Pancreas (tissue), 10 donors: ENCODE measurements around the gene SAMSN1. TPM values are rescaled to one million over a fixed set of nuclear protein-coding genes. Genes with fewer than 3 reads are reported as not detected.
"Not testable (repeated sequence)": the region's sequence is repeated elsewhere in the genome, so short reads cannot be mapped to it uniquely, and the experiment has no call there.

Experiments
- ATAC-seq, 4 donors: fragments of 200-7000 bp; cut with Tn5 transposase; one replicate each; pipeline versions ENCODE4 v1.8.0 to v1.9.1; 2020; ENCODE audit warnings: mild to moderate bottlenecking in 4 of 4, moderate library complexity in 4 of 4
- DNase-seq, 6 donors: peaks; one replicate each; pipeline ENCODE4 v3.0.0-alpha.2; 2020
- FAIRE-seq: peaks from 2 replicates; lab custom pipeline; 2012; peaks lifted over from hg19 to GRCh38; lab: Jason Lieb, UNC
- H3K27ac ChIP-seq, 4 donors: fragments of 200-600 bp; sonication (generic); 1 replicate in 3 of 4; 2 replicates in 1 of 4; pipeline versions ENCODE4 v1.5.0 to v1.8.0; 2020
- H3K27me3 ChIP-seq, 4 donors: fragments of 200-600 bp; one replicate each; pipeline ENCODE4 v1.8.0; 2021
- H3K36me3 ChIP-seq, 3 donors: fragments of 200-600 bp; sonication (generic) in 1 of 3; one replicate each; pipeline versions ENCODE4 v1.5.0 to v1.8.0; 2020 to 2021
- H3K4me1 ChIP-seq, 3 donors: fragments of 200-600 bp; one replicate each; pipeline ENCODE4 v1.8.0; 2021
- H3K4me3 ChIP-seq, 4 donors: fragments of 200-600 bp; sonication (generic) in 2 of 4; one replicate each; pipeline versions ENCODE4 v1.5.0 to v1.8.0; 2020 to 2021
- H3K9me3 ChIP-seq, 4 donors: fragments of 200-600 bp; one replicate each; pipeline ENCODE4 v1.8.0; 2021
- CTCF ChIP-seq, 4 donors: fragments of 200-600 bp; sonication (generic) in 3 of 4; IDR thresholded peaks; one replicate each; pipeline versions ENCODE4 v1.5.0 to v1.8.0; 2021; ENCODE audit warnings: antibody characterized with exemption in 4 of 4
- WGBS, 2 donors: extraction: QIAGEN DNeasy Blood & Tissue Kit; methylation state at CpG; one replicate each; pipeline ENCODE4 v1.1.7; 2013; 5-methylcytosine and 5-hydroxymethylcytosine counted together
- intact Hi-C, 3 donors: fragments of 100-400 bp; cut with DNase I; formaldehyde crosslinking; loops; one replicate each; pipeline versions ENCODE4 v1.11.1 to v1.14.2; 2022
- polyA plus RNA-seq, 2 donors: library from polyadenylated mRNA; stranded (reverse); fragments of 200-250 nt; gene quantifications; one replicate each; pipeline ENCODE4 v1.2.3, GENCODE V29; 2013
- total RNA-seq, 6 donors: library from RNA; stranded (reverse); fragmentation: NEBNext Ultra II Directional in 4 of 6; extraction: Animal tissue kit (Norgen Biotek cat#: 25700) in 4 of 6; gene quantifications; one replicate each; pipeline versions ENCODE4 v1.2.1 to v1.2.4, GENCODE V29; 2021 to 2023
- donor health status: healthy with polysubstance abuse.
- donor health status: DM: no; HTN: no; CAD: no; lungs with moderate emphysema.
- donor health status: DM: no; HTN: no; CAD: no.
- donor health status: control.
- donor health status: control.
- donor health status: Bipolar disorder and iron deficiency.
- donor health status: DM: yes; HTN: yes; CAD: no.
- donor health status: DM: no; HTN: no; CAD: no.
- donor health status: DM: no; HTN: no; CAD: no.
- donor health status: DM: yes; HTN: yes; CAD: no.

Gene SAMSN1
- total and polyA plus RNA-seq, 8 donors, result 0.12 to 5.0 (median 1.1) TPM

- 57 to 67% methylated on average over 3 of the region's 3 CpGs for WGBS, 2 donors
- Histone ChIP-seq H3K27me3 (no peaks in the 10 kb centered on the region), H3K9me3 (no peaks in the 10 kb centered on the region), H3K4me1 (no peaks in the 10 kb centered on the region), H3K36me3 (no peaks in the 10 kb centered on the region), H3K4me3 (no peak overlapping the region), H3K27ac (no peak overlapping the region)
- FAIRE-seq (no peak), ATAC-seq (no peak), DNase-seq (no peak)
- intact Hi-C loops, result no loop called here
- TF ChIP-seq CTCF (IDR thresholded peaks at IDR 0.05), result no peak
Observed at GRCh38 chr21:14550135-14550534, 4.0 kb upstream of the SAMSN1 start.

- ATAC-seq, result peak in 1 of 4 donors; percentile 56
- Histone ChIP-seq H3K27me3 (no peaks in the 10 kb centered on the region), H3K4me3 (no peak overlapping the region), H3K9me3 (no peaks in the 10 kb centered on the region), H3K36me3 (no peaks in the 10 kb centered on the region), H3K4me1 (no peaks in the 10 kb centered on the region), H3K27ac (no peak overlapping the region)
- TF ChIP-seq CTCF (IDR thresholded peaks at IDR 0.05), result no peak
- FAIRE-seq, result no peak
- WGBS, 2 donors, result 48 to 60% methylated on average over 2 of the region's 2 CpGs
- DNase-seq, result no peak
- intact Hi-C loops, result no loop called here
Observed at GRCh38 chr21:14548779-14549178, 2.7 kb upstream of the SAMSN1 start.

GRCh38 chr21:14547834-14548513 is 1.9 kb upstream of the SAMSN1 start:
- ATAC-seq (no peak), FAIRE-seq (no peak), DNase-seq (no peak)
- no peak for TF ChIP-seq CTCF (IDR thresholded peaks at IDR 0.05)
- no peaks in the 10 kb centered on the region for H3K9me3 ChIP-seq
- H3K4me1 ChIP-seq, result no peaks in the 10 kb centered on the region
- no peak overlapping the region for H3K4me3 ChIP-seq
- H3K36me3 ChIP-seq, result no peaks in the 10 kb centered on the region
- no peak overlapping the region for H3K27ac ChIP-seq
- intact Hi-C loops, result no loop called here
- H3K27me3 ChIP-seq, result no peaks in the 10 kb centered on the region
- WGBS, 2 donors, result 41 to 49% methylated on average over 3 of the region's 3 CpGs

- 78 to 94% methylated on average over 7 of the region's 7 CpGs for WGBS, 2 donors
- H3K27ac ChIP-seq, DNase-seq, H3K4me1 ChIP-seq, H3K36me3 ChIP-seq, ATAC-seq, intact Hi-C loops, H3K9me3 ChIP-seq, H3K27me3 ChIP-seq, H3K4me3 ChIP-seq, FAIRE-seq: not testable (repeated sequence)
Observed at GRCh38 chr21:14546719-14547118, 604 bp upstream of the SAMSN1 start.

- Histone ChIP-seq H3K9me3 (no peaks in the 10 kb centered on the region), H3K36me3 (no peaks in the 10 kb centered on the region), H3K4me3 (peak overlapping the region in 1 of 4 donors; percentile 6), H3K4me1 (no peaks in the 10 kb centered on the region), H3K27me3 (no peaks in the 10 kb centered on the region), H3K27ac (no peak overlapping the region)
- no peak for ATAC-seq
- no peak for DNase-seq
- no peak for TF ChIP-seq CTCF (IDR thresholded peaks at IDR 0.05)
- intact Hi-C loops, result no loop called here
- FAIRE-seq, result no peak
- WGBS, 2 donors, result 67 to 75% methylated on average over 5 of the region's 5 CpGs
Observed at GRCh38 chr21:14543983-14544382, 2.1 kb downstream of the SAMSN1 start.
